Calu3 (cell line): ENCODE results near the gene SLFN11. TPM values are rescaled to one million over a fixed set of nuclear protein-coding genes. Genes with fewer than 3 reads are reported as not detected.

Source experiments
- BruUV-seq: library from RNA; stranded (reverse); fragments of 400-500 nt; replicated peaks from 2 replicates; lab custom pipeline; 2021; lab: Mats Ljungman, UMichigan
- CTCF ChIA-PET: fragments of 300-600 bp; sonication (Branson Sonifier 250); formaldehyde crosslinking; loops from one replicate; lab custom pipeline; 2022; ENCODE audit warnings: antibody characterized with exemption; lab: Charles Lee
- DNase-seq: peaks from one replicate; pipeline ENCODE4 v3.0.0; 2022
- H3K27ac Mint-ChIP-seq: one replicate; pipeline ENCODE4 v1.8.0; 2022; ENCODE audit warnings: mixed read lengths; ENCODE audit not compliant: unreplicated experiment
- H3K27me3 Mint-ChIP-seq: one replicate; pipeline ENCODE4 v1.8.0; 2022; ENCODE audit warnings: mixed read lengths; ENCODE audit not compliant: unreplicated experiment
- H3K36me3 Mint-ChIP-seq: one replicate; pipeline ENCODE4 v1.8.0; 2022; ENCODE audit warnings: mild to moderate bottlenecking, moderate library complexity, mixed read lengths; ENCODE audit not compliant: insufficient read depth, unreplicated experiment
- H3K4me1 Mint-ChIP-seq: one replicate; pipeline ENCODE4 v1.8.0; 2022; ENCODE audit warnings: mild to moderate bottlenecking, low read depth, mixed read lengths; ENCODE audit not compliant: unreplicated experiment
- H3K4me3 Mint-ChIP-seq: one replicate; pipeline ENCODE4 v1.8.0; 2022; ENCODE audit warnings: mild to moderate bottlenecking, low read depth, moderate library complexity, mixed read lengths; ENCODE audit not compliant: unreplicated experiment
- H3K9me3 Mint-ChIP-seq: one replicate; pipeline ENCODE4 v1.8.0; 2022; ENCODE audit warnings: low read depth, mixed read lengths; ENCODE audit not compliant: unreplicated experiment
- CTCF ChIP-seq: fragments of 200-600 bp; IDR thresholded peaks from one replicate; pipeline ENCODE4 v1.8.0; 2022; ENCODE audit warnings: antibody characterized with exemption; ENCODE audit not compliant: unreplicated experiment
- intact Hi-C: fragments of 100-400 bp; cut with micrococcal nuclease; formaldehyde crosslinking; loops from one replicate; pipeline ENCODE4 v1.10.0; 2022; ENCODE audit not compliant: unreplicated experiment
- total RNA-seq: library from RNA; stranded (reverse); gene quantifications from 2 replicates; pipeline ENCODE4 v1.2.3, GENCODE V29; 2022

SLFN11 gene
- total RNA-seq, 1 experiment from 2014 or later: 38.2 TPM

- peaks cover 4% of the 10 kb centered on the region for H3K9me3 Mint-ChIP-seq
- CTCF ChIA-PET: no interaction called here
- H3K4me3 Mint-ChIP-seq: no peak overlapping the region
- TF ChIP-seq CTCF: no peak
- H3K27me3 Mint-ChIP-seq: no peaks in the 10 kb centered on the region
- no peak overlapping the region for H3K27ac Mint-ChIP-seq
- DNase-seq: no peak
- BruUV-seq: no TSS peak
- H3K4me1 Mint-ChIP-seq: peaks cover 8% of the 10 kb centered on the region
- intact Hi-C loops: no loop called here
- H3K36me3 Mint-ChIP-seq: no peaks in the 10 kb centered on the region
Observed at GRCh38 chr17:35390663-35391062, 17.2 kb upstream of the SLFN11 start.

DNA sequence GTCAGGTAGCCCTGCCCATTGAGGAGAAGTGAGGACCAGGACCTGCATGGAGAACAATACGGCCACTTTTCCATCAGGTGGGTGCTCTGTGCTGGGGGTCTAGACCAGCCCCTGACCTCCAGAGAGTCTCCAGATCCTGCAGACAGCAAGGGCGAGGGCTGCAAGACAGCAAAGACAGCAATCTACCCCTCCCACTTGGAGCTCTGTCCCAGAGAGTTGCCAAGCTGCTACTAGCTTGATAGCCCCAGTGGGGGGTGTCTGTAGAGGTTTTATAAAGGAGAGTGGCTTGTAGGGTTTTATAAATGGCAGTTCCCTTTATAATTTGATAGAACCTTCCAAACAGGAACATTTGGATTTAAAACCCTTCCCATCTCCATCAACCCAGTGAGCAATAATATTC, 16.7 kb upstream of the SLFN11 start:
- no peak for DNase-seq
- no TSS peak for BruUV-seq
- H3K27me3 Mint-ChIP-seq: no peaks in the 10 kb centered on the region
- no peak for TF ChIP-seq CTCF
- H3K4me3 Mint-ChIP-seq: no peak overlapping the region
- intact Hi-C loops: no loop called here
- CTCF ChIA-PET: no interaction called here
- peaks cover 8% of the 10 kb centered on the region for H3K4me1 Mint-ChIP-seq
- no peaks in the 10 kb centered on the region for H3K36me3 Mint-ChIP-seq
- peaks cover 4% of the 10 kb centered on the region for H3K9me3 Mint-ChIP-seq
- no peak overlapping the region for H3K27ac Mint-ChIP-seq

GRCh38 chr17:35387496-35387895, 14.1 kb upstream of the SLFN11 start:
- Mint-ChIP-seq H3K4me1 (peaks cover 8% of the 10 kb centered on the region), H3K36me3 (no peaks in the 10 kb centered on the region), H3K4me3 (no peak overlapping the region), H3K27ac (no peak overlapping the region), H3K9me3 (peaks cover 4% of the 10 kb centered on the region), H3K27me3 (no peaks in the 10 kb centered on the region)
- DNase-seq: no peak
- no peak for TF ChIP-seq CTCF
- CTCF ChIA-PET: no interaction called here
- no TSS peak for BruUV-seq
- intact Hi-C loops: no loop called here

DNA sequence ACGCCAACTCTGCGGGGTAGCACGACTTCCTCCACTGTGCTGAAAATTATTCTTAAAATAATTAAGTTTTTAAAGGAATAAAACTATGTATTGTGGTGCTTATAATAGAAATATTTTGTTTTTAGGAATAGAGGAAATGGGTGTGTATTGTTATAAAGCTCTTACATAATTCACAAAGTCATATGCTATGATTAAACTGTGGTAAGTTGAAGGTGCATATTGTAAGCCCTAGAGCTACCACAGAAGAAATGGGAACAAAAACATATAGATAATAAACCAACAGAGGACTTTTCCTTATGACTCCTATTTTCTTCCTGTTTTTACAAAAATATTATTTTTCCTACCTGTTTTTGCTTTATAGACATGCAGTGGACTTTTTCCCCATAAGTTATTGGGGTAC, 4.3 kb upstream of the SLFN11 start:
- Mint-ChIP-seq H3K27me3 (no peaks in the 10 kb centered on the region), H3K4me1 (peaks cover 33% of the 10 kb centered on the region), H3K36me3 (peaks cover 25% of the 10 kb centered on the region), H3K27ac (no peak overlapping the region), H3K9me3 (peaks cover 3% of the 10 kb centered on the region), H3K4me3 (no peak overlapping the region)
- intact Hi-C loops: loop anchor here (10.0 kb wide), 1 partner anchor 133 kb away; the partner anchor contains the start of gene SLFN5
- DNase-seq: no peak
- no peak for TF ChIP-seq CTCF
- CTCF ChIA-PET: interaction anchor here (0.6 kb wide), 1 partner anchor 235 kb away, joined by 3 read pairs; no protein-coding TSS in a partner anchor
- BruUV-seq: no TSS peak
